ENCODE results near the gene PPP1R12C.
"Not testable (repeated sequence)": the region's sequence is repeated elsewhere in the genome, so short reads cannot be mapped to it uniquely, and the experiment has no call there.

PPP1R12C gene

GRCh38 chr19:55068950-55069864 is 48.2 kb downstream of the PPP1R12C start:
- Mint-ChIP-seq H3K9me3 (peaks cover 4% of the 10 kb centered on the region), H3K4me3 (peak overlapping the region; percentile 70), H3K27ac (no peak overlapping the region), H3K36me3 (ENCODE audit: low read depth) (no peaks in the 10 kb centered on the region), H3K27me3 (ENCODE audit: low read depth, poor library complexity) (peaks cover 98% of the 10 kb centered on the region), H3K4me1 (peaks cover 10% of the 10 kb centered on the region)
- DNase-seq = peak; percentile 33
- no peak for TF ChIP-seq CTCF (IDR thresholded peaks at IDR 0.05)

- TF ChIP-seq CTCF (IDR thresholded peaks at IDR 0.05) = no peak
- peaks cover 10% of the 10 kb centered on the region for H3K4me1 Mint-ChIP-seq
- H3K36me3 Mint-ChIP-seq (ENCODE audit: low read depth) = no peaks in the 10 kb centered on the region
- H3K27ac Mint-ChIP-seq = no peak overlapping the region
- no peak for DNase-seq
- H3K9me3 Mint-ChIP-seq = no peaks in the 10 kb centered on the region
- H3K4me3 Mint-ChIP-seq = no peak overlapping the region
- H3K27me3 Mint-ChIP-seq (ENCODE audit: low read depth, poor library complexity) = peaks cover 97% of the 10 kb centered on the region
These were observed 49.6 kb downstream of the PPP1R12C start for GRCh38 chr19:55067869-55068268.

- TF ChIP-seq CTCF (IDR thresholded peaks at IDR 0.05) = no peak
- Mint-ChIP-seq H3K9me3 (no peaks in the 10 kb centered on the region), H3K27ac (no peak overlapping the region), H3K4me1 (peaks cover 17% of the 10 kb centered on the region), H3K4me3 (no peak overlapping the region), H3K36me3 (ENCODE audit: low read depth) (no peaks in the 10 kb centered on the region), H3K27me3 (ENCODE audit: low read depth, poor library complexity) (peaks cover 81% of the 10 kb centered on the region)
- peak; percentile 44 for DNase-seq
These were observed 51.2 kb downstream of the PPP1R12C start for GRCh38 chr19:55066107-55066709.

GRCh38 chr19:55065516-55065915 is 51.9 kb downstream of the PPP1R12C start:
- not testable (repeated sequence) for DNase-seq
- peaks cover 74% of the 10 kb centered on the region for H3K27me3 Mint-ChIP-seq (ENCODE audit: low read depth, poor library complexity)

GRCh38 chr19:55063492-55063843 is 54.0 kb downstream of the PPP1R12C start:
- no peak for TF ChIP-seq CTCF (IDR thresholded peaks at IDR 0.05)
- H3K4me3 Mint-ChIP-seq = peak overlapping the region; percentile 87
- H3K9me3 Mint-ChIP-seq = no peaks in the 10 kb centered on the region
- H3K4me1 Mint-ChIP-seq = peaks cover 11% of the 10 kb centered on the region
- DNase-seq = no peak
- peaks cover 10% of the 10 kb centered on the region for H3K36me3 Mint-ChIP-seq (ENCODE audit: low read depth)
- H3K27me3 Mint-ChIP-seq (ENCODE audit: low read depth, poor library complexity) = peaks cover 58% of the 10 kb centered on the region
- no peak overlapping the region for H3K27ac Mint-ChIP-seq

More at GRCh38 chr19:55065516-55065915, 51.9 kb downstream of the PPP1R12C start:
- peaks cover 17% of the 10 kb centered on the region for H3K4me1 Mint-ChIP-seq
- not testable (repeated sequence) for H3K4me3 Mint-ChIP-seq; H3K36me3 Mint-ChIP-seq (ENCODE audit: low read depth); H3K27ac Mint-ChIP-seq; H3K9me3 Mint-ChIP-seq

GRCh38 chr19:55062735-55063491 is 54.5 kb downstream of the PPP1R12C start, which contains the start of gene RDH13:
Gene RDH13, minus strand, starts transcription at chr19:55063148. Its CDS starts 116 bp downstream, at chr19:55063032.
- H3K27ac Mint-ChIP-seq = no peak within 1 kb of the TSS
- TF ChIP-seq CTCF (IDR thresholded peaks at IDR 0.05) = no peak
- DNase-seq = peak; percentile 100

GRCh38 chr19:55060287-55060686 is 57.1 kb downstream of the PPP1R12C start:
- not testable (repeated sequence) for H3K9me3 Mint-ChIP-seq, DNase-seq, H3K4me3 Mint-ChIP-seq
- Mint-ChIP-seq H3K36me3 (ENCODE audit: low read depth) (peaks cover 33% of the 10 kb centered on the region), H3K27ac (peak overlapping the region; percentile 76), H3K4me1 (peaks cover 11% of the 10 kb centered on the region), H3K27me3 (ENCODE audit: low read depth, poor library complexity) (peaks cover 26% of the 10 kb centered on the region)

More at GRCh38 chr19:55062735-55063491, 54.5 kb downstream of the PPP1R12C start, which contains the start of gene RDH13:
- H3K36me3 Mint-ChIP-seq (ENCODE audit: low read depth) = peaks cover 14% of the 10 kb centered on the region
- H3K4me3 Mint-ChIP-seq = peak within 1 kb of the TSS; percentile 87
- no peaks in the 10 kb centered on the region for H3K9me3 Mint-ChIP-seq
- H3K27me3 Mint-ChIP-seq (ENCODE audit: low read depth, poor library complexity) = peaks cover 53% of the 10 kb centered on the region
- H3K4me1 Mint-ChIP-seq = peaks cover 11% of the 10 kb centered on the region
